ENCODE results near the gene CHST10.

Gene CHST10

GRCh38 chr2:100396483-100396882 is 21.0 kb downstream of the CHST10 start:
- H3K4me3 ChIP-seq (ENCODE audit: low read depth, low read length): no peak overlapping the region
- no peak for TF ChIP-seq CTCF (IDR thresholded peaks at IDR 0.05; ENCODE audit: low read depth, low read length)
- TF ChIP-seq MYC (IDR thresholded peaks at IDR 0.05; ENCODE audit: low read depth, low read length): no peak
- TF ChIP-seq MAX (IDR thresholded peaks at IDR 0.05; ENCODE audit: low read depth, low read length): no peak
- TF ChIP-seq POLR2A (IDR thresholded peaks at IDR 0.05; ENCODE audit: extremely low read depth, insufficient read length): no peak
- DNase-seq (ENCODE audit: low read depth): no peak

GRCh38 chr2:100395532-100396350 is 21.7 kb downstream of the CHST10 start:
- TF ChIP-seq POLR2A (IDR thresholded peaks at IDR 0.05; ENCODE audit: extremely low read depth, insufficient read length) (no peak), MAX (IDR thresholded peaks at IDR 0.05; ENCODE audit: low read depth, low read length) (no peak), CTCF (IDR thresholded peaks at IDR 0.05; ENCODE audit: low read depth, low read length) (no peak), MYC (IDR thresholded peaks at IDR 0.05; ENCODE audit: low read depth, low read length) (no peak)
- H3K4me3 ChIP-seq (ENCODE audit: low read depth, low read length): no peak overlapping the region
- DNase-seq (ENCODE audit: low read depth): no peak

- H3K4me3 ChIP-seq (ENCODE audit: low read depth, low read length): no peak overlapping the region
- TF ChIP-seq MAX (IDR thresholded peaks at IDR 0.05; ENCODE audit: low read depth, low read length): no peak
- no peak for TF ChIP-seq CTCF (IDR thresholded peaks at IDR 0.05; ENCODE audit: low read depth, low read length)
- no peak for TF ChIP-seq MYC (IDR thresholded peaks at IDR 0.05; ENCODE audit: low read depth, low read length)
- TF ChIP-seq POLR2A (IDR thresholded peaks at IDR 0.05; ENCODE audit: extremely low read depth, insufficient read length): no peak
- DNase-seq (ENCODE audit: low read depth): no peak
Observed at GRCh38 chr2:100394111-100394641, 23.3 kb downstream of the CHST10 start.

- DNase-seq (ENCODE audit: low read depth): no peak
- TF ChIP-seq POLR2A (IDR thresholded peaks at IDR 0.05; ENCODE audit: extremely low read depth, insufficient read length) (no peak), CTCF (IDR thresholded peaks at IDR 0.05; ENCODE audit: low read depth, low read length) (no peak), MYC (IDR thresholded peaks at IDR 0.05; ENCODE audit: low read depth, low read length) (no peak), MAX (IDR thresholded peaks at IDR 0.05; ENCODE audit: low read depth, low read length) (no peak)
- no peak overlapping the region for H3K4me3 ChIP-seq (ENCODE audit: low read depth, low read length)
Observed at GRCh38 chr2:100393362-100393761, 24.1 kb downstream of the CHST10 start.

- no peak for DNase-seq (ENCODE audit: low read depth)
Observed at GRCh38 chr2:100392715-100393114, 24.8 kb downstream of the CHST10 start.

More at GRCh38 chr2:100392715-100393114, 24.8 kb downstream of the CHST10 start:
- no peak overlapping the region for H3K4me3 ChIP-seq (ENCODE audit: low read depth, low read length)
- no peak for TF ChIP-seq POLR2A (IDR thresholded peaks at IDR 0.05; ENCODE audit: extremely low read depth, insufficient read length)
- no peak for TF ChIP-seq CTCF (IDR thresholded peaks at IDR 0.05; ENCODE audit: low read depth, low read length)
- no peak for TF ChIP-seq MAX (IDR thresholded peaks at IDR 0.05; ENCODE audit: low read depth, low read length)
- TF ChIP-seq MYC (IDR thresholded peaks at IDR 0.05; ENCODE audit: low read depth, low read length): no peak

Data from NB4 (cell line).